ENCODE results near the gene SLN.

SLN gene

GRCh38 chr11:107750313-107750712 is 38.5 kb upstream of the SLN start:
- H3K27me3 ChIP-seq (ENCODE audit: insufficient read depth, low read length, poor library complexity): no peaks in the 10 kb centered on the region
- no peaks in the 10 kb centered on the region for H3K36me3 ChIP-seq (ENCODE audit: insufficient read depth, low read length)
- no peaks in the 10 kb centered on the region for H3K9me3 ChIP-seq (ENCODE audit: insufficient read depth, low read length, severe bottlenecking)
- no peak overlapping the region for H2AFZ ChIP-seq (ENCODE audit: low read depth, low read length)
- H4K20me1 ChIP-seq (ENCODE audit: insufficient read depth, low read length): no peaks in the 10 kb centered on the region
- no peak overlapping the region for H3K27ac ChIP-seq (ENCODE audit: low read length)
- H3K79me2 ChIP-seq (ENCODE audit: insufficient read depth, low read length): no peaks in the 10 kb centered on the region
- no peak overlapping the region for H3K4me2 ChIP-seq (ENCODE audit: insufficient read depth, low read length)
- no peaks in the 10 kb centered on the region for H3K4me1 ChIP-seq (ENCODE audit: insufficient read depth, low read length)
- TF ChIP-seq CTCF (IDR thresholded peaks at IDR 0.05; ENCODE audit: borderline replicate concordance, extremely low read depth, low read length, poor library complexity, severe bottlenecking) (no peak), EZH2 (IDR thresholded peaks at IDR 0.05; ENCODE audit: borderline replicate concordance, low read depth, low read length, severe bottlenecking) (no peak)
- H3K4me3 ChIP-seq (ENCODE audit: low read depth in 1 of 2, low read length in 2 of 2): no peak overlapping the region
- DNase-seq: no peak
- H3K9ac ChIP-seq (ENCODE audit: low read depth, low read length): no peak overlapping the region
- ATAC-seq (ENCODE audit: insufficient read depth, low read depth): no peak

- Histone ChIP-seq H3K9me3 (ENCODE audit: insufficient read depth, low read length, severe bottlenecking) (no peaks in the 10 kb centered on the region), H2AFZ (ENCODE audit: low read depth, low read length) (no peak overlapping the region), H3K4me3 (ENCODE audit: low read depth in 1 of 2, low read length in 2 of 2) (no peak overlapping the region), H3K4me1 (ENCODE audit: insufficient read depth, low read length) (no peaks in the 10 kb centered on the region), H3K4me2 (ENCODE audit: insufficient read depth, low read length) (no peak overlapping the region), H3K36me3 (ENCODE audit: insufficient read depth, low read length) (no peaks in the 10 kb centered on the region), H3K9ac (ENCODE audit: low read depth, low read length) (no peak overlapping the region), H3K27ac (ENCODE audit: low read length) (no peak overlapping the region), H3K79me2 (ENCODE audit: insufficient read depth, low read length) (no peaks in the 10 kb centered on the region), H4K20me1 (ENCODE audit: insufficient read depth, low read length) (no peaks in the 10 kb centered on the region), H3K27me3 (ENCODE audit: insufficient read depth, low read length, poor library complexity) (peaks cover 6% of the 10 kb centered on the region)
- TF ChIP-seq CTCF (IDR thresholded peaks at IDR 0.05; ENCODE audit: borderline replicate concordance, extremely low read depth, low read length, poor library complexity, severe bottlenecking) (no peak), EZH2 (IDR thresholded peaks at IDR 0.05; ENCODE audit: borderline replicate concordance, low read depth, low read length, severe bottlenecking) (no peak)
- no peak for ATAC-seq (ENCODE audit: insufficient read depth, low read depth)
- DNase-seq: no peak
These were observed 35.8 kb upstream of the SLN start for GRCh38 chr11:107747622-107748021.

- no peak for DNase-seq
- peaks cover 6% of the 10 kb centered on the region for H3K27me3 ChIP-seq (ENCODE audit: insufficient read depth, low read length, poor library complexity)
- H3K4me1 ChIP-seq (ENCODE audit: insufficient read depth, low read length): no peaks in the 10 kb centered on the region
- ATAC-seq (ENCODE audit: insufficient read depth, low read depth): no peak
- no peaks in the 10 kb centered on the region for H3K79me2 ChIP-seq (ENCODE audit: insufficient read depth, low read length)
- TF ChIP-seq EZH2 (IDR thresholded peaks at IDR 0.05; ENCODE audit: borderline replicate concordance, low read depth, low read length, severe bottlenecking) (no peak), CTCF (IDR thresholded peaks at IDR 0.05; ENCODE audit: borderline replicate concordance, extremely low read depth, low read length, poor library complexity, severe bottlenecking) (no peak)
- no peak overlapping the region for H2AFZ ChIP-seq (ENCODE audit: low read depth, low read length)
- no peak overlapping the region for H3K9ac ChIP-seq (ENCODE audit: low read depth, low read length)
- H4K20me1 ChIP-seq (ENCODE audit: insufficient read depth, low read length): no peaks in the 10 kb centered on the region
- no peak overlapping the region for H3K27ac ChIP-seq (ENCODE audit: low read length)
- H3K36me3 ChIP-seq (ENCODE audit: insufficient read depth, low read length): no peaks in the 10 kb centered on the region
- H3K4me2 ChIP-seq (ENCODE audit: insufficient read depth, low read length): no peak overlapping the region
- no peak overlapping the region for H3K4me3 ChIP-seq (ENCODE audit: low read depth in 1 of 2, low read length in 2 of 2)
- H3K9me3 ChIP-seq (ENCODE audit: insufficient read depth, low read length, severe bottlenecking): no peaks in the 10 kb centered on the region
These were observed 32.9 kb upstream of the SLN start for GRCh38 chr11:107744736-107745135.

- H2AFZ ChIP-seq (ENCODE audit: low read depth, low read length): no peak overlapping the region
- H3K4me1 ChIP-seq (ENCODE audit: insufficient read depth, low read length): no peaks in the 10 kb centered on the region
- no peak overlapping the region for H3K9ac ChIP-seq (ENCODE audit: low read depth, low read length)
- DNase-seq (no peak), ATAC-seq (ENCODE audit: insufficient read depth, low read depth) (no peak)
- no peak overlapping the region for H3K27ac ChIP-seq (ENCODE audit: low read length)
- no peak overlapping the region for H3K4me2 ChIP-seq (ENCODE audit: insufficient read depth, low read length)
- H3K36me3 ChIP-seq (ENCODE audit: insufficient read depth, low read length): no peaks in the 10 kb centered on the region
- no peaks in the 10 kb centered on the region for H3K9me3 ChIP-seq (ENCODE audit: insufficient read depth, low read length, severe bottlenecking)
- TF ChIP-seq EZH2 (IDR thresholded peaks at IDR 0.05; ENCODE audit: borderline replicate concordance, low read depth, low read length, severe bottlenecking): no peak
- no peak for TF ChIP-seq CTCF (IDR thresholded peaks at IDR 0.05; ENCODE audit: borderline replicate concordance, extremely low read depth, low read length, poor library complexity, severe bottlenecking)
- no peaks in the 10 kb centered on the region for H4K20me1 ChIP-seq (ENCODE audit: insufficient read depth, low read length)
- no peak overlapping the region for H3K4me3 ChIP-seq (ENCODE audit: low read depth in 1 of 2, low read length in 2 of 2)
- H3K27me3 ChIP-seq (ENCODE audit: insufficient read depth, low read length, poor library complexity): peaks cover 6% of the 10 kb centered on the region
- H3K79me2 ChIP-seq (ENCODE audit: insufficient read depth, low read length): no peaks in the 10 kb centered on the region
These were observed 31.3 kb upstream of the SLN start for GRCh38 chr11:107743191-107743590.
